ENCODE data around the gene LGALS4. TPM values are rescaled to one million over a fixed set of nuclear protein-coding genes. Genes with fewer than 3 reads are reported as not detected.

The LGALS4 gene
- total RNA-seq, result 0.14 TPM in 1 of 2 replicates, not detected in the other

GRCh38 chr19:38812841-38813320, at the start of gene LGALS4:
Gene LGALS4 (minus strand): TSS chr19:38812945. CDS start chr19:38812886, 59 bp downstream.

GRCh38 chr19:38849860-38850435, 37.2 kb upstream of the LGALS4 start, which contains the start of gene HNRNPL:
Gene HNRNPL (minus strand): TSS chr19:38849986. CDS start chr19:38849966, 20 bp downstream.

GRCh38 chr19:38788478-38789243, 24.1 kb downstream of the LGALS4 start, which contains the start of gene LGALS7B:
Gene LGALS7B (plus strand): TSS chr19:38789200. CDS start chr19:38789227, 27 bp downstream.

GRCh38 chr19:38773469-38774177, 39.1 kb downstream of the LGALS4 start, which contains the start of gene LGALS7:
Gene LGALS7 (minus strand): TSS chr19:38773517. CDS start chr19:38773492, 25 bp downstream.

Other genes with a start within 250 kb of the LGALS4 start
- gene MAP4K1, start 195.0 kb downstream of the LGALS4 start, total RNA-seq, result 0.14 TPM in 1 of 2 replicates, not detected in the other
- gene EIF3K, start 193.8 kb downstream of the LGALS4 start, total RNA-seq, result 252 and 283 TPM in 2 replicates
- 136 and 631 TPM in 2 replicates for gene ACTN4, start 165.3 kb downstream of the LGALS4 start, total RNA-seq
- gene CAPN12, start 68.5 kb downstream of the LGALS4 start, total RNA-seq, result 2.3 and 3.1 TPM in 2 replicates
- gene LGALS7, start 39.4 kb downstream of the LGALS4 start, total RNA-seq, result 12.6 and 32.1 TPM in 2 replicates
- 263 and 754 TPM in 2 replicates for gene LGALS7B, start 23.7 kb downstream of the LGALS4 start, total RNA-seq
- 62.2 and 94.8 TPM in 2 replicates for gene ECH1, start 18.8 kb upstream of the LGALS4 start, total RNA-seq
- gene HNRNPL, start 37.0 kb upstream of the LGALS4 start, total RNA-seq, result 160 and 186 TPM in 2 replicates
- 10.5 and 20.8 TPM in 2 replicates for gene RINL, start 65.3 kb upstream of the LGALS4 start, total RNA-seq
- gene SIRT2, start 86.7 kb upstream of the LGALS4 start, total RNA-seq, result 46.8 and 52.8 TPM in 2 replicates
- 22.9 and 34.5 TPM in 2 replicates for gene NFKBIB, start 87.0 kb upstream of the LGALS4 start, total RNA-seq
- not detected in 2 replicates for gene CCER2, start 99.2 kb upstream of the LGALS4 start, total RNA-seq
- 9.6 and 11.0 TPM in 2 replicates for gene SARS2, start 117.8 kb upstream of the LGALS4 start, total RNA-seq
- gene MRPS12, start 118.0 kb upstream of the LGALS4 start, total RNA-seq, result 48.6 and 86.1 TPM in 2 replicates
- 12.3 and 16.2 TPM in 2 replicates for gene FBXO17, start 162.8 kb upstream of the LGALS4 start, total RNA-seq
- 4.6 and 7.2 TPM in 2 replicates for gene FBXO27, start 219.6 kb upstream of the LGALS4 start, total RNA-seq